A549 (cell line): ENCODE results near the gene ARHGAP18. TPM values are rescaled to one million over a fixed set of nuclear protein-coding genes. Genes with fewer than 3 reads are reported as not detected.
A peak's percentile ranks its signal among the peaks of the same experiment; 100 is the strongest.

ENCODE experiments used
- ATAC-seq, 2 experiments: fragments of 200-7000 bp in 1 of 2; fragments of >200 bp in 1 of 2; cut with Nextera tagmentation in 1 of 2; cut with Tn5 transposase in 1 of 2; 3 replicates each; pipeline versions ENCODE4 v1.8.0 to v1.9.1; 2018 to 2020; ENCODE audit warnings: mild to moderate bottlenecking in 1 of 2, moderate library complexity in 1 of 2
- CTCF ChIA-PET: fragments of 300-600 bp; sonication (Branson Sonifier 250); formaldehyde crosslinking; extraction: SDS; loops from one replicate; lab custom pipeline; 2021; ENCODE audit warnings: antibody characterized with exemption, inconsistent platforms; lab: Yijun Ruan, JAX
- POLR2A ChIA-PET: fragments of 350-600 bp; formaldehyde crosslinking; extraction: SDS; loops from one replicate; lab custom pipeline; 2021; ENCODE audit warnings: antibody characterized with exemption, inconsistent platforms; lab: Yijun Ruan, JAX
- DNase-seq, 2 experiments: peaks; one replicate each; pipeline versions ENCODE4 v3.0.0 to v3.0.0-alpha.2; 2011 to 2016; ENCODE audit warnings: low read depth in 1 of 2, low spot score in 1 of 2
- FAIRE-seq: peaks from 2 replicates; lab custom pipeline; 2011; peaks lifted over from hg19 to GRCh38; lab: Jason Lieb, UNC
- H3K27ac ChIP-seq, 2 experiments: fragments of >200 bp; sonication (Bioruptor Twin); formaldehyde crosslinking; 3 replicates each; pipeline ENCODE4 v1.5.1; 2016 to 2017
- H3K4me1 ChIP-seq: fragments of >200 bp; sonication (Bioruptor Twin); formaldehyde crosslinking; 3 replicates; pipeline ENCODE4 v1.6.1; 2016
- H3K4me2 ChIP-seq: fragments of >200 bp; sonication (Bioruptor Twin); formaldehyde crosslinking; 3 replicates; pipeline ENCODE4 v1.6.1; 2016
- H3K4me3 ChIP-seq: fragments of >200 bp; sonication (Bioruptor Twin); formaldehyde crosslinking; 3 replicates; pipeline ENCODE4 v1.5.1; 2016
- H3K9me3 ChIP-seq: fragments of >200 bp; sonication (Bioruptor Twin); formaldehyde crosslinking; 3 replicates; pipeline ENCODE4 v1.6.1; 2016
- BHLHE40 ChIP-seq: IDR thresholded peaks from 2 replicates; pipeline ENCODE4 v1.6.1; 2012; ENCODE audit warnings: low read depth, low read length, inconsistent platforms
- CEBPB ChIP-seq, 2 experiments: fragments of >200 bp in 1 of 2; sonication (Bioruptor Twin) in 1 of 2; formaldehyde crosslinking in 1 of 2; IDR thresholded peaks; 2 replicates each; pipeline ENCODE4 v1.6.1; 2012 to 2016
- CHD2 ChIP-seq: fragments of 150-350 bp; IDR thresholded peaks from 2 replicates; pipeline ENCODE4 v1.6.1; 2014; ENCODE audit warnings: low read length; ENCODE audit not compliant: partially characterized antibody
- ESRRA ChIP-seq: fragments of 150-350 bp; IDR thresholded peaks from 2 replicates; pipeline ENCODE4 v1.6.1; 2014; ENCODE audit warnings: mild to moderate bottlenecking, low read length, borderline replicate concordance
- HEYL ChIP-seq: fragments of 250-450 bp; sonication (Bioruptor Pico); IDR thresholded peaks from 2 replicates; pipeline ENCODE4 v1.8.0; 2021; ENCODE audit warnings: mild to moderate bottlenecking, moderate library complexity
- MAZ ChIP-seq: fragments of 150-350 bp; IDR thresholded peaks from 2 replicates; pipeline ENCODE4 v1.6.1; 2014; ENCODE audit warnings: antibody characterized with exemption, low read depth, low read length, borderline replicate concordance
- PHF8 ChIP-seq: fragments of 200-600 bp; sonication (generic); IDR thresholded peaks from 2 replicates; pipeline ENCODE4 v1.6.1; 2016; ENCODE audit warnings: low read depth, mild to moderate bottlenecking, antibody characterized with exemption, moderate library complexity, borderline replicate concordance
- POLR2A ChIP-seq: IDR thresholded peaks from 2 replicates; pipeline ENCODE4 v1.6.1; 2012; ENCODE audit warnings: mild to moderate bottlenecking, low read length
- POLR2AphosphoS2 ChIP-seq: conservative IDR thresholded peaks from 2 replicates; pipeline ENCODE4 v1.6.1; 2012; ENCODE audit warnings: low read length, improper control_type of control experiment, inconsistent platforms
- RAD21 ChIP-seq, 2 experiments: fragments of >200 bp in 1 of 2; sonication (Bioruptor Twin) in 1 of 2; formaldehyde crosslinking in 1 of 2; IDR thresholded peaks in 1 of 2; conservative IDR thresholded peaks in 1 of 2; 2 replicates in 1 of 2; 3 replicates in 1 of 2; pipeline ENCODE4 v1.6.1; 2012 to 2018; ENCODE audit warnings: inconsistent platforms in 1 of 2
- RARB ChIP-seq: fragments of 250-450 bp; sonication (Bioruptor Pico); IDR thresholded peaks from 2 replicates; pipeline ENCODE4 v1.8.0; 2021; ENCODE audit warnings: mild to moderate bottlenecking, moderate library complexity
- RCOR1 ChIP-seq: fragments of 150-350 bp; IDR thresholded peaks from 2 replicates; pipeline ENCODE4 v1.6.1; 2014; ENCODE audit warnings: antibody characterized with exemption, low read length, low read depth
- TFCP2L1 ChIP-seq: fragments of 250-450 bp; sonication (Bioruptor Pico); IDR thresholded peaks from 2 replicates; pipeline ENCODE4 v1.5.0; 2021; ENCODE audit warnings: mild to moderate bottlenecking
- ZFP36 ChIP-seq: fragments of 450-650 bp; IDR thresholded peaks from 2 replicates; pipeline ENCODE4 v1.6.1; 2014; ENCODE audit warnings: borderline replicate concordance; ENCODE audit not compliant: partially characterized antibody
- ZNF302 ChIP-seq: fragments of 250-450 bp; sonication (Bioruptor Pico); IDR thresholded peaks from 2 replicates; pipeline ENCODE4 v1.9.0; 2021; ENCODE audit warnings: inconsistent platforms, mild to moderate bottlenecking, moderate library complexity
- WGBS: methylation state at CpG from one replicate; pipeline ENCODE4 v1.1.6; 2017; ENCODE audit errors: missing lambda C conversion rate; 5-methylcytosine and 5-hydroxymethylcytosine counted together
- polyA plus RNA-seq, 4 experiments: library from polyadenylated mRNA; depleted of rRNA in 3 of 4; stranded (reverse); fragments of >200 nt; fragmentation: RNase III in 1 of 4; extraction: RNeasy Plus Mini Kit Qiagen cat#74134 plus additional on column Dnase treatment in 1 of 4; gene quantifications; 2 replicates in 3 of 4; 3 replicates in 1 of 4; pipeline ENCODE4 v1.2.3, GENCODE V29; 2011 to 2017
- TF ChIP-seq, protein P1 (sequence below): IDR thresholded peaks from 2 replicates; pipeline ENCODE4 v1.6.1; 2012; ENCODE audit warnings: low read depth, borderline replicate concordance
- TF ChIP-seq, protein P2 (sequence below): fragments of >200 bp; sonication (Bioruptor Twin); formaldehyde crosslinking; IDR thresholded peaks from 3 replicates; pipeline ENCODE4 v1.6.1; 2016
- TF ChIP-seq, protein P3 (sequence below): IDR thresholded peaks from 2 replicates; pipeline ENCODE4 v1.6.1; 2012
- TF ChIP-seq, protein P4 (sequence below): fragments of 450-650 bp; IDR thresholded peaks from 2 replicates; pipeline ENCODE4 v1.6.1; 2014; ENCODE audit warnings: antibody characterized with exemption
- TF ChIP-seq, protein P5 (sequence below): fragments of 150-350 bp; IDR thresholded peaks from 2 replicates; pipeline ENCODE4 v1.6.1; 2014; ENCODE audit warnings: low read depth, mild to moderate bottlenecking, low read length
- TF ChIP-seq, protein P6 (sequence below): IDR thresholded peaks from 2 replicates; pipeline ENCODE4 v1.6.1; 2012
- TF ChIP-seq, protein P7 (sequence below): fragments of 250-450 bp; sonication (Bioruptor Pico); IDR thresholded peaks from 2 replicates; pipeline ENCODE4 v1.5.0; 2021; ENCODE audit warnings: mild to moderate bottlenecking, moderate library complexity, borderline replicate concordance

Gene ARHGAP18
- polyA plus RNA-seq, 2 of the 4 experiments (the other 2 are of a cell fraction) = 11.2 to 16.7 TPM

DNA sequence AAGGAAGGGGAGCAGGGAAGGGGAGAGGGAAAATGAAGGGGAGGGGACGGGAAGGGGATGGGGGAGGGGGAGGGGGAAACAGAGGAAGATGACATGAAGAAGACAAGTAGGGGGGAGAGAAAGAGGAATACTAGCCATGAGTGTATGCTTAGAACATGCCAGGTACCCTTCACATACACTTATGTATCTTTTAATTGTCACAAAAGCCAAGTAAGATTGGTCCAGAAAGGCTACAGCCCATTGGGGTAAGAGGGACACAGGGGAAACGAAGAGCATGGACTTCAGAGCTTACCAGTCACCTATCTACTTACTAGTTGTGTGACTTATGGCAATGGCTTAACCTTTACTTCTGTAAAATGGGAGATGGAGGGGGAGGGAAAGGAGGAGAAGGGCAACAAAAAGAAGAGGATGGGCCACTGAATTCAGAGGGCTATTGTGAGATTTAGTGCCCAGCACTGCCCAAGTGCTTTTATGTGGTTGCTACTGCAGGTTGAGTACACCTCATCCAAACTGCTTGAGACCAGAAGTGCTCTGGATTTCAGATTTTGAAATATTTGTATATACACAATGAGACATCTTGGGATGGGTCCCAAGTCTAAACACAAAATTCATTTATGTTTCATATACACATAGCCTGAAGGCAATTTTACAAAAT, 90.3 kb downstream of the ARHGAP18 start:
- H3K4me3 ChIP-seq = no peak overlapping the region
- no peak overlapping the region for H3K4me2 ChIP-seq
- no peak for FAIRE-seq
- TF ChIP-seq RARB (CRISPR knock-in tag) = no peak
- TF ChIP-seq, protein P1, sequence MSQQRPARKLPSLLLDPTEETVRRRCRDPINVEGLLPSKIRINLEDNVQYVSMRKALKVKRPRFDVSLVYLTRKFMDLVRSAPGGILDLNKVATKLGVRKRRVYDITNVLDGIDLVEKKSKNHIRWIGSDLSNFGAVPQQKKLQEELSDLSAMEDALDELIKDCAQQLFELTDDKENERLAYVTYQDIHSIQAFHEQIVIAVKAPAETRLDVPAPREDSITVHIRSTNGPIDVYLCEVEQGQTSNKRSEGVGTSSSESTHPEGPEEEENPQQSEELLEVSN = no peak
- no peak for TF ChIP-seq POLR2AphosphoS2
- TF ChIP-seq, protein P2, sequence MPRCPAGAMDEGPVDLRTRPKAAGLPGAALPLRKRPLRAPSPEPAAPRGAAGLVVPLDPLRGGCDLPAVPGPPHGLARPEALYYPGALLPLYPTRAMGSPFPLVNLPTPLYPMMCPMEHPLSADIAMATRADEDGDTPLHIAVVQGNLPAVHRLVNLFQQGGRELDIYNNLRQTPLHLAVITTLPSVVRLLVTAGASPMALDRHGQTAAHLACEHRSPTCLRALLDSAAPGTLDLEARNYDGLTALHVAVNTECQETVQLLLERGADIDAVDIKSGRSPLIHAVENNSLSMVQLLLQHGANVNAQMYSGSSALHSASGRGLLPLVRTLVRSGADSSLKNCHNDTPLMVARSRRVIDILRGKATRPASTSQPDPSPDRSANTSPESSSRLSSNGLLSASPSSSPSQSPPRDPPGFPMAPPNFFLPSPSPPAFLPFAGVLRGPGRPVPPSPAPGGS = no peak
- TF ChIP-seq RCOR1 = no peak
- no peak for TF ChIP-seq ZNF302 (CRISPR knock-in tag)
- no peak for TF ChIP-seq MAZ
- TF ChIP-seq, protein P3, sequence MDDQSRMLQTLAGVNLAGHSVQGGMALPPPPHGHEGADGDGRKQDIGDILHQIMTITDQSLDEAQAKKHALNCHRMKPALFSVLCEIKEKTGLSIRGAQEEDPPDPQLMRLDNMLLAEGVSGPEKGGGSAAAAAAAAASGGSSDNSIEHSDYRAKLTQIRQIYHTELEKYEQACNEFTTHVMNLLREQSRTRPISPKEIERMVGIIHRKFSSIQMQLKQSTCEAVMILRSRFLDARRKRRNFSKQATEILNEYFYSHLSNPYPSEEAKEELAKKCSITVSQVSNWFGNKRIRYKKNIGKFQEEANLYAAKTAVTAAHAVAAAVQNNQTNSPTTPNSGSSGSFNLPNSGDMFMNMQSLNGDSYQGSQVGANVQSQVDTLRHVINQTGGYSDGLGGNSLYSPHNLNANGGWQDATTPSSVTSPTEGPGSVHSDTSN = no peak
- TF ChIP-seq BHLHE40 = no peak
- no peak for TF ChIP-seq RAD21 (conservative IDR thresholded peaks at IDR 0.05 in 1 of 2, IDR thresholded peaks at IDR 0.05 in 1 of 2)
- TF ChIP-seq, protein P4, sequence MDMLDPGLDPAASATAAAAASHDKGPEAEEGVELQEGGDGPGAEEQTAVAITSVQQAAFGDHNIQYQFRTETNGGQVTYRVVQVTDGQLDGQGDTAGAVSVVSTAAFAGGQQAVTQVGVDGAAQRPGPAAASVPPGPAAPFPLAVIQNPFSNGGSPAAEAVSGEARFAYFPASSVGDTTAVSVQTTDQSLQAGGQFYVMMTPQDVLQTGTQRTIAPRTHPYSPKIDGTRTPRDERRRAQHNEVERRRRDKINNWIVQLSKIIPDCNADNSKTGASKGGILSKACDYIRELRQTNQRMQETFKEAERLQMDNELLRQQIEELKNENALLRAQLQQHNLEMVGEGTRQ = no peak
- TF ChIP-seq ZFP36 = no peak
- TF ChIP-seq, protein P5, sequence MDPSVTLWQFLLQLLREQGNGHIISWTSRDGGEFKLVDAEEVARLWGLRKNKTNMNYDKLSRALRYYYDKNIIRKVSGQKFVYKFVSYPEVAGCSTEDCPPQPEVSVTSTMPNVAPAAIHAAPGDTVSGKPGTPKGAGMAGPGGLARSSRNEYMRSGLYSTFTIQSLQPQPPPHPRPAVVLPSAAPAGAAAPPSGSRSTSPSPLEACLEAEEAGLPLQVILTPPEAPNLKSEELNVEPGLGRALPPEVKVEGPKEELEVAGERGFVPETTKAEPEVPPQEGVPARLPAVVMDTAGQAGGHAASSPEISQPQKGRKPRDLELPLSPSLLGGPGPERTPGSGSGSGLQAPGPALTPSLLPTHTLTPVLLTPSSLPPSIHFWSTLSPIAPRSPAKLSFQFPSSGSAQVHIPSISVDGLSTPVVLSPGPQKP = no peak
- TF ChIP-seq, protein P6, sequence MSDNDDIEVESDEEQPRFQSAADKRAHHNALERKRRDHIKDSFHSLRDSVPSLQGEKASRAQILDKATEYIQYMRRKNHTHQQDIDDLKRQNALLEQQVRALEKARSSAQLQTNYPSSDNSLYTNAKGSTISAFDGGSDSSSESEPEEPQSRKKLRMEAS = no peak
- no peak for TF ChIP-seq PHF8
- no peak for TF ChIP-seq TFCP2L1 (CRISPR knock-in tag)
- no peak for TF ChIP-seq CHD2
- TF ChIP-seq, all 56 proteins: peak for 0
- no peak for DNase-seq
- Histone ChIP-seq H3K27ac (peak overlapping the region in 1 of 2 experiments; percentile 37; a peak in 1 of 6 replicates), H3K4me1 (peaks cover 6% of the 10 kb centered on the region; the same call in 1 of the 3 replicates), H3K9me3 (no peaks in the 10 kb centered on the region)
- POLR2A ChIA-PET = no interaction called here
- CTCF ChIA-PET = no interaction called here
- no peak for ATAC-seq
- whole genome bisulfite sequencing = 100% methylated on average over 1 of the region's 2 CpGs

DNA sequence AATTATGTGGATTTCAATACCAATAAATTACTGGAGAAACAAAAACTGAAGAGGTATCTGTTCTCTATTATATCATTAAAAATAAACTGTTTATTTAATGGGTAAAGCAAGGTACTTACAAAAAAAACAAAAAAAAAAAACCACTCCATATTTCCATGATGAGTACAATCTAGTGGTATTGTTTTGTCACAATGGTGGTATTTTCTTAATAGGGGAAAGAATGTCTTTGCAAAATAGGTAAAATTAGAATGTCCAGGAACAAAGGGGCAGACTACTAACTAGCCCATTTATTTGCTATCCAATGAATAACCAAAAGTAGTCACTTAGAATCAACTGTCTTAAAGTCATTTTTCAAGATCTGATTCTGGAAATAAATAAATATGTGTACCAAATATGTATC, 92.0 kb downstream of the ARHGAP18 start:
- POLR2A ChIA-PET = no interaction called here
- no peak overlapping the region for H3K4me2 ChIP-seq
- TF ChIP-seq HEYL = no peak
- no peak for TF ChIP-seq ESRRA
- no peak for TF ChIP-seq POLR2AphosphoS2
- TF ChIP-seq POLR2A = no peak
- TF ChIP-seq CEBPB (IDR thresholded peaks at IDR 0.05) = no peak
- TF ChIP-seq, protein P7, sequence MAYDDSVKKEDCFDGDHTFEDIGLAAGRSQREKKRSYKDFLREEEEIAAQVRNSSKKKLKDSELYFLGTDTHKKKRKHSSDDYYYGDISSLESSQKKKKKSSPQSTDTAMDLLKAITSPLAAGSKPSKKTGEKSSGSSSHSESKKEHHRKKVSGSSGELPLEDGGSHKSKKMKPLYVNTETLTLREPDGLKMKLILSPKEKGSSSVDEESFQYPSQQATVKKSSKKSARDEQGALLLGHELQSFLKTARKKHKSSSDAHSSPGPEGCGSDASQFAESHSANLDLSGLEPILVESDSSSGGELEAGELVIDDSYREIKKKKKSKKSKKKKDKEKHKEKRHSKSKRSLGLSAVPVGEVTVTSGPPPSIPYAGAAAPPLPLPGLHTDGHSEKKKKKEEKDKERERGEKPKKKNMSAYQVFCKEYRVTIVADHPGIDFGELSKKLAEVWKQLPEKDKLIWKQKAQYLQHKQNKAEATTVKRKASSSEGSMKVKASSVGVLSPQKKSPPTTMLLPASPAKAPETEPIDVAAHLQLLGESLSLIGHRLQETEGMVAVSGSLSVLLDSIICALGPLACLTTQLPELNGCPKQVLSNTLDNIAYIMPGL (CRISPR knock-in tag) = no peak
- H3K9me3 ChIP-seq = no peaks in the 10 kb centered on the region
- no peak overlapping the region for H3K27ac ChIP-seq
- no peak for ATAC-seq
- no peak for FAIRE-seq
- no peak for DNase-seq
- CTCF ChIA-PET = no interaction called here
- H3K4me3 ChIP-seq = no peak overlapping the region
- peaks cover 6% of the 10 kb centered on the region; the same call in 1 of the 3 replicates for H3K4me1 ChIP-seq
